GM06990 (cell line): ENCODE data around the gene DDX47.
"Not testable (repeated sequence)": the region's sequence is repeated elsewhere in the genome, so short reads cannot be mapped to it uniquely, and the experiment has no call there.

Experiments
- DNase-seq: peaks from one replicate; pipeline ENCODE4 v3.0.0-alpha.2; 2011; ENCODE audit not compliant: insufficient read length; ENCODE audit errors: extremely low read depth
- H3K27me3 ChIP-seq: replicated peaks from 2 replicates; pipeline ENCODE4 v1.6.0; 2011; ENCODE audit warnings: low read length; ENCODE audit not compliant: control insufficient read depth, insufficient read depth
- H3K36me3 ChIP-seq: 2 replicates; pipeline ENCODE4 v1.5.1; 2011; ENCODE audit warnings: low read length; ENCODE audit not compliant: control insufficient read depth, insufficient read depth
- H3K4me3 ChIP-seq: replicated peaks from 2 replicates; pipeline ENCODE4 v1.5.1; 2011; ENCODE audit warnings: low read depth, mild to moderate bottlenecking, control low read depth, low read length
- TF ChIP-seq, protein P1 (sequence below): IDR thresholded peaks from 2 replicates; pipeline ENCODE4 v1.5.1; 2011; ENCODE audit warnings: low read length, control low read depth, mild to moderate bottlenecking, inconsistent platforms; ENCODE audit not compliant: insufficient read depth, poor library complexity, severe bottlenecking

DDX47 gene

DNA sequence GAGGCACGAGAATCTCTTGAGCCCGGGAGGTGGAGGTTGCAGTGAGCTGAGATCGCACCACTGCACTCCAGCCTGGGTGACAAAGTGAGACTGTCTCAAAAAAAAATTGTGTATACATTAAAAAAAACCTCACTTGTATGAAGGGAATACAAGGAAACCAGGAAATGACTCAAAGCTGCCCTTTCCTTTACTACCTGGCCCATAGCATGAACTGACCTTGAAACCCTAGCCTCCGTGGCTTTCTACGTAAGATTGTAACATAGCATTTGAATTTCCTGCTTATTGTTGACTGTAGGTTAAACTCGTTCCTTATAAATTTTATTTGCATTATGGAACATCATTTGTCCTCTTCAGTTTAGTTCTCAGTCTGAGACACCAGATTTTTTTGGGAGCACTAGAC, 9.1 kb upstream of the DDX47 start:
- TF ChIP-seq, protein P1, sequence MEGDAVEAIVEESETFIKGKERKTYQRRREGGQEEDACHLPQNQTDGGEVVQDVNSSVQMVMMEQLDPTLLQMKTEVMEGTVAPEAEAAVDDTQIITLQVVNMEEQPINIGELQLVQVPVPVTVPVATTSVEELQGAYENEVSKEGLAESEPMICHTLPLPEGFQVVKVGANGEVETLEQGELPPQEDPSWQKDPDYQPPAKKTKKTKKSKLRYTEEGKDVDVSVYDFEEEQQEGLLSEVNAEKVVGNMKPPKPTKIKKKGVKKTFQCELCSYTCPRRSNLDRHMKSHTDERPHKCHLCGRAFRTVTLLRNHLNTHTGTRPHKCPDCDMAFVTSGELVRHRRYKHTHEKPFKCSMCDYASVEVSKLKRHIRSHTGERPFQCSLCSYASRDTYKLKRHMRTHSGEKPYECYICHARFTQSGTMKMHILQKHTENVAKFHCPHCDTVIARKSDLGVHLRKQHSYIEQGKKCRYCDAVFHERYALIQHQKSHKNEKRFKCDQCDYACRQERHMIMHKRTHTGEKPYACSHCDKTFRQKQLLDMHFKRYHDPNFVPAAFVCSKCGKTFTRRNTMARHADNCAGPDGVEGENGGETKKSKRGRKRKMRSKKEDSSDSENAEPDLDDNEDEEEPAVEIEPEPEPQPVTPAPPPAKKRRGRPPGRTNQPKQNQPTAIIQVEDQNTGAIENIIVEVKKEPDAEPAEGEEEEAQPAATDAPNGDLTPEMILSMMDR: no peak
- Histone ChIP-seq H3K4me3 (no peak overlapping the region), H3K36me3 (no peaks in the 10 kb centered on the region), H3K27me3 (no peaks in the 10 kb centered on the region)
- DNase-seq: no peak

DNA sequence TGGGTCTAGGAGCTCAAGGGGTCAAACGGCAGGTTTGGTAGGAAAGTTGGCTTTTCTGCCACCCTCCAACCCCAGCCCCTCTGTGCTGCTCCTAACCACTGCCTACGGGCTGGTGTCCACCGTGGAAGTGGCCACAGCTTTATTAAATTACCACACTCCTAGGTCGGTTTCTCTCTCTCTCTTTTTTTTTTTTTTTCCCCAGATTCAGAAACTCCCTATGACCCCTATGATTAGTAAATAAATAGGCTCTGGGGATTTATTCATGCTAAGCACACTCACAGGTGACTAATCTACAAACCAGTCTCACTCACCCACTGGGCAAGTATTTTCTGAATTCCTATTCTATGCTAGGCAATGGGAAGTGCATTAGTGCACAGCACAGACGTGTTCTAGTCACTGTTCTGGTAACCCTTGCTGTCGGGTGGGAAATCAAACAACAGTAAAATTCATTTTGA, 8.7 kb upstream of the DDX47 start:
- no peak overlapping the region for H3K4me3 ChIP-seq
- no peaks in the 10 kb centered on the region for H3K27me3 ChIP-seq
- TF ChIP-seq, protein P1: no peak
- DNase-seq: no peak
- H3K36me3 ChIP-seq: no peaks in the 10 kb centered on the region

DNA sequence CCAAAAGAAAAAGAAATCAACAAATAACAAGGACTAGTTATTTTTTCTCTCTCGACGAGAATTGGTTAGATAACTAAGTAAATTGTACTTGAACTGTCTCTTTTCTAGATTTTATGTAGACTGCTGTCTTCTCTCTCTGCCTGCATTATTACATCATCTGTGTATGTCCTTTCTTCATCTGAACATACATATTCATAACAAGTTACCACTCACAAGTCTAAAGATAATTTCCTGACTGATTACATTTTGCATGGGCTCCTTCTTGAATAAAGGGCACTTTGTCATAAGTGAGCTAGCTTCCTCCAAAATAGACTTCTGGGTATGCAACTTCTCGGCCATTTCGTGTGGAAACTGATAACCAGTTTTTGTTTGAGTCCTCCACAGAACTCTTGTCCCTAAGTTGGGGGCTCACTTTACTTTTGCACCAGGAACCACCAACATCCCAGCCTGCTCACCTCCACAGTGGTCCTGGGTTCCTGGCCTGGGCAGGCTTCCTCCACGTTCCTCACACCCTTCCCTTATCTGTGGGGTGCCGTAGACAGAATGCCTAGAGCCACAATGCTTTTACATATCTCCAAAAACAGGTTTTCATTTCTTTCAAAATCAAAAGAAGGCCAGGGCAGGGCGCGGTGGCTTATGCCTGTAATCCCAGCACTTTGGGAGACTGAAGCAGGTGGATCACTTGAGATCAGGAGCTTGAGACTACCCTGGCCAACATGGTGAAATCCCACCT, 6.2 kb upstream of the DDX47 start:
- Histone ChIP-seq H3K27me3 (no peaks in the 10 kb centered on the region), H3K4me3 (no peak overlapping the region), H3K36me3 (no peaks in the 10 kb centered on the region)
- TF ChIP-seq, protein P1: no peak
- DNase-seq: no peak

DNA sequence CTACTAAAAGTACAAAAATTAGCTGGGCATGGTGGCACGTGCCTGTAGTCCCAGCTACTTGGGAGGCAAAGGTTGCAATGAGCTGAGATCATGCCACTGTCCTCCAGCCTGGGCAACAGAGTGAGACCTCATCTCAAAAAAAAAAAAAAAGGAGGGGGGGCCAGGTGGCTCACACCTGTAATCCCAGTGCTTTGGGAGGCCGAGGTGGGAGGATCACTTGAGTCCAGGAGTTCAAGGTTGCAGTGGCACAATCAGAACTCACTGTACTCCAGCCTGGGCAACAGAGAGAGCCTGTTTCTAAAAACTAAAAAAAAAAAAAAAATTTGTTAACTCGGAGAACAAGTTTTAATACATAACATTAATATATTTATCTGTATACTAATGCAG, 5.6 kb upstream of the DDX47 start:
- DNase-seq: not testable (repeated sequence)

DNA sequence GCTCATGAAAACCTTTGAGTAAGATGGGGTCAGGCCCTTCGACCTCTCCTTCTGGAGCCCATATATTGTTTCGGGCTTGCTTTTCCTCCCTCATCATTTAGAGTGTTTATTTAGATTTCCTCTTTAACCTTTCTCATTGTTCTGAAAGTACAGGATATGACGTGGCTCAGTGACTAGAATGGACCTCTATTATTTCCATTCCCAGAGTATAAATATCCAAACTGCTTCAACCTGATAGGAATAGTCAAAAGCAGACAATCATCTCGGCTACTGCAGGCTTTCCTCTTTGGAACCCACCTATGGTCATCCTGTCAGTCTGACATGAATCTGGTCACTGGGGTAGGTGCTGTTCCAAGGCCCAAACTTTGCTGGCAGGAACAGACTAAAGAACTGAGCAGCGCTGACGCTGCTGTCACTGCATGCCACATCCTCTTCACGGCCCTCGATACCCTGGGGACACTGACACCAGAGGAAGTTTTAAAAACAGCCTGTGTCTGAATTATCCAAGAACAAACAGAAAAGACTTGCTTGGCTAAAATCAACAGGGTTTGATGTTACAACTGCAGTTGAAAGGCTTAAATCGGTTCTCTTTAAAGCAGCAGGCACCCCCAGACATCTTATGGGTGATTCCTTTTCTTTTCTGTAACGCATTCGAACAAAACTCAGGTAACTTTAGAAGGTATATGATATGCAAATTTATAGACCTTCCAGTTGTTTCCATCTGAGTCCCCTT, 5.0 kb upstream of the DDX47 start:
- Histone ChIP-seq H3K27me3 (no peaks in the 10 kb centered on the region), H3K36me3 (no peaks in the 10 kb centered on the region), H3K4me3 (peak overlapping the region; percentile 9; the same call in 1 of the 2 replicates)
- TF ChIP-seq, protein P1: no peak
- peak; percentile 66 for DNase-seq

More for the DNA sequence above, 5.6 kb upstream of the DDX47 start:
- H3K4me3 ChIP-seq, H3K27me3 ChIP-seq, H3K36me3 ChIP-seq: not testable (repeated sequence)

DNA sequence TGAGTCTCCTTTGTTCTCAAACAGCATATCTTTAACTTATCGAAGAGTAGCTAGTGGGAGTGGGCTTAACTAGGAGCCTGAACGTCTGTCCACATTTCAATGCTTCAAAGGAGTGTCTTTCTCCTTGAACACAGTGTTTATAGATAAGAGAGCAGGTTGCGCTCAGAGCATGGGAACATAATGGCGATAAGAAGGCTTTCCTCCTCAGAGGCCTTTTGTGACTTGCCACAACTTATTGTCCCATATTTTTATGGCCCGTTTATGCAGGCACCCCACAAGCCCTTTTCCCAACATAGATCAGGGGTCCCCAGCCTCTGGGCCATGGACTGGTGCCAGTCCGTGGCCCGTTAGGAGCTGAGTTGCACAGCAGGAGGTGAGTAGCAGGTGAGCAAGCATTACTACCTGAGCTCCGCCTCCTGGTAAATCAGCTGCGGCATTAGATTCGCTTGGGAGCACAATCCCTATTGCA, 2.6 kb upstream of the DDX47 start:
- DNase-seq: no peak
- no peaks in the 10 kb centered on the region for H3K36me3 ChIP-seq
- TF ChIP-seq, protein P1: no peak

More for the DNA sequence above, 2.6 kb upstream of the DDX47 start:
- no peak overlapping the region for H3K4me3 ChIP-seq
- H3K27me3 ChIP-seq: no peaks in the 10 kb centered on the region
